Measurements from ENCODE around the gene NRBF2.

Gene NRBF2

GRCh38 chr10:63164166-63164623 is 31.1 kb downstream of the NRBF2 start:
- no peak for DNase-seq (ENCODE audit: low spot score)

DNA sequence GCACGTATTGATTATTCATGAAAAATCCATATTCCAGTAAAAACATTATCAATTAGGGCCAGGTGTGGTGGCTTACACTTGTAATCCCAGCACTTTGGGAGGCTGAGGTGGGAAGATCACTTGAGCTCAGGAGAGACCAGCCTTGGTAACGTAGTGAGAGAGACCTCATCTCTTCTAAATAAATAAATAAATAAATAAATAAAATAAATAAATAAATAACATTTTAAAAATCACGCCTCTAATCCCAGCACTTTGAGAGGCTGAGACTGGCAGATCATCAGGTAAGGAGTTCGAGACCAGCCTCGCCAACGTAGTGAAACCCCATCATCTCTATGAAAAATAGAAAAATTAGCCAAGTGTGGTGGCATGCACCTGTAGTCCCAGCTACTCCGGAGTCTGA is 32.1 kb downstream of the NRBF2 start:
- DNase-seq (ENCODE audit: low spot score): no peak

DNA sequence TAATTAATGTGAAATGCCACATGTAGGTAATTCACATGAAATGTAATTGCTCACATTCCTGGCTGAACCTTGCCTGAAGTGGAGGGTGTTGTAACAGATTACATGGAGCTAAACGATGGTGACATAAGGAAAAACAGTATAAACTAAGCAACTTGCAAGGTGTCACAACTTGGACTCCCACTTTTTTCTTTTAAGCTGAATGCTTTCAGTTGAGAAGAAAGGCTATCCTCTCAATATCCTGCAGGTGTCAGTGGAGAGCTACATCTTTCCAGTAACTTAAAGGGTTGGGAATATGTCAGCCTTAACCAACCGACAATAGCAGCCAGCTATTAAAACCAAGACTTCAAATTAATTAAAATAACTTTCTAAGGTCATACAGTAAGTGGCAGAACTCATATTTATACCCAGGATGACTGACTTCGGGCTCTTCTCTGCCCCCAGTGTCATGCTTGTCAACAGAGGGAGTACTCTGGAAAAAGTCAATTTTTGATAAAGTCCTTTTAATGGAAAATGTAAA is 33.7 kb downstream of the NRBF2 start:
- no peak for DNase-seq (ENCODE audit: low spot score)

DNA sequence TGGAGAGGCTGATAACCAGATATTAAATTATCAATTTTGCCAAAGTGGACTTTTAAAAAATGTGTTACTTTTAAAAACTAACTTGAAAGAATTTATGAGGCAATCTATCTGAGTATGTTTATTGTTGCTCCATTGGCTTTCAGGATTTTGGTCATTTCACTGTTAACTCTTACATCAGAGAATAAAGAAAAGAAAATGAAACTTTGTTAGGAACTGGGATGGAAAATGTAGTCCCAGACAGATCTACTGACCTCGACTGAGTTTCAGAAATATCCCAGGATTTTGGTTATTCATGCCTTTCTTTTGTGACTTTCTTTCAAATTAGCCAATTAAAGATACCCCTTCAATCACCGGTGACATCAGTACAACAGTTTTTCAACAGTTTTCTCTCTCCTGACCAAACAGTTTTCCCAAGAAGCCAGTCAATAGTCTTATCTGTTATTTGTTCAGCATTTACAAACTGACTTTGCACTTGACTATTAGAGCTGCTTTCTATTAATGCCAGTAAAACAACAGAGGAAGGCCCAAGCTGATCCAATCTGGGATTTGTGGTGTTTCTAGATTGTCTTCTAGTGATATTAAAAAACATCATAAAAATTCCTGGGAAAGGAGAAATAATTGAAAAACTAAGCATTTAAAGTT is 35.8 kb downstream of the NRBF2 start:
- DNase-seq (ENCODE audit: low spot score): no peak

- DNase-seq (ENCODE audit: low spot score): no peak
Measured at GRCh38 chr10:63169624-63170023, 36.5 kb downstream of the NRBF2 start.

GRCh38 chr10:63171255-63171855 is 38.2 kb downstream of the NRBF2 start:
- no peak for DNase-seq (ENCODE audit: low spot score)

DNA sequence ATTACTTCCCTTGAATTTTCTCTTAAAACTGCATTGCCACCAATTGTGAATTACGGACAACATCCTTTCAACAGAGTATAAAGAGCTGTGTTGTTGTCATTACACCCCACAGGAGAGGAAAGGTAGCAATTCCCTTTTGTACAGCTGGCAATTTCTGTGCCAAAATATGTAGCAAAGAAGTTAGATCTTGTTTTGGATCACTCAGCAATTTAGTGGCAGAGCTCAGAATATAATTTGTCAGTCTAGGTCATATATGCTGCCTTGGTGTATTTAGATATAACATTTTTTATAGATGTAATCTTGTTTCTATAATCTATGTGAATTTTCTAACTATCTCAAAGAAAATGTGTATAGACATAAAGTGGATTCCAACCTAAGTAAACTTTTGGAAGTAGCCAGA is 38.8 kb downstream of the NRBF2 start:
- DNase-seq (ENCODE audit: low spot score): no peak

DNA sequence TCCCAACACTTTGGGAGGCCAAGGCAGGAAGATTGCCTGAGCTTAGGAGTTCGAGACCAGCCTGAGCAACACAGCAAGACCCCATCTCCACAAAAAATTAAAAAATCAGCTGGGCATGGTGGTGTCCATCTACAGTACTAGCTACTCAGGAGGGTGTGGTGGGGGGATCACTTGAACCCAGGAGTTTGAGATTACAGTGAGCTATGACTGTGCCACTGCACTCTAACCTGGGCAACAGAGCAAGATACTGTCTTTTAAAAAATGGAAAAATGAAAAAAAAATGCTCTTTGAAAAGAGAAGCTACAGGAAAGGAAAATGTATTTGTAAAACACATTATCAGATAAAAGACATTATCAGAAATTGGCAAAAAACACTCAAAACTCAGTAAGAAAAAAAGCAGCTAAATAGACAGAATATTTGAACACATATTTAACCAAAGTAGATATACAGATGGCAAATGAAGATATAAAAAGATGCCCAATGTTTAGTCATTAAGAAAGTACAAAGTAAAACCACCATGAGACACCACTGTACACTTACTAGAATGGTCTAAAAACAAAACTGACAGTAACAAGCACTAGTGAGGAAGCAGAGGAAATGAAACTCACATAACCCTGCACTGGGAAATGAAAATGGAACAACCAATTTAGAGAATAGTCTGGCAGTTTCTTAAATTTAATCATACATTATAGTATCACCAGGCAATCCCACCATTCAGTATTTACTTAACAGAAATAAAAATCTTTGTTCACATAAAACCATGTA is 40.5 kb downstream of the NRBF2 start:
- no peak for DNase-seq (ENCODE audit: low spot score)

GRCh38 chr10:63175534-63175933 is 42.4 kb downstream of the NRBF2 start:
- no peak for DNase-seq (ENCODE audit: low spot score)

DNA sequence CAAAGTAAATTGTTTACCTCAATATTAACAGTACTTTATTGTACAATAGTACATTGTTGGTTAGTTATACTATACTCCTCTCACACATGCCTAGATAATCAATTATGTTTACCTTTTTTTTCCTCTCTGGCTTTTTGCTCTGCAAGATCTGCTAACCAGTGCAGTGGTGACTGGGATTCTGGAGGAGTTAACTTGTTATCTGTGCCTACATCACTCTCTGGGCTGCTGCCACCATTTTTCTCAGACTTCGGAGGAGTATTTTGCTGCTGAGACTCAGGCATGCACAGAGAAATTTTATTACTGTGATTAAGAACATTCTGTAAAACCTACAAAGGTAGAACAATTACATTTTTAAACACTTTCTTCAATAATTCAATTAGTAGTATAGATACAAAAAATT is 59.7 kb downstream of the NRBF2 start:
- DNase-seq (ENCODE audit: low spot score): no peak

DNA sequence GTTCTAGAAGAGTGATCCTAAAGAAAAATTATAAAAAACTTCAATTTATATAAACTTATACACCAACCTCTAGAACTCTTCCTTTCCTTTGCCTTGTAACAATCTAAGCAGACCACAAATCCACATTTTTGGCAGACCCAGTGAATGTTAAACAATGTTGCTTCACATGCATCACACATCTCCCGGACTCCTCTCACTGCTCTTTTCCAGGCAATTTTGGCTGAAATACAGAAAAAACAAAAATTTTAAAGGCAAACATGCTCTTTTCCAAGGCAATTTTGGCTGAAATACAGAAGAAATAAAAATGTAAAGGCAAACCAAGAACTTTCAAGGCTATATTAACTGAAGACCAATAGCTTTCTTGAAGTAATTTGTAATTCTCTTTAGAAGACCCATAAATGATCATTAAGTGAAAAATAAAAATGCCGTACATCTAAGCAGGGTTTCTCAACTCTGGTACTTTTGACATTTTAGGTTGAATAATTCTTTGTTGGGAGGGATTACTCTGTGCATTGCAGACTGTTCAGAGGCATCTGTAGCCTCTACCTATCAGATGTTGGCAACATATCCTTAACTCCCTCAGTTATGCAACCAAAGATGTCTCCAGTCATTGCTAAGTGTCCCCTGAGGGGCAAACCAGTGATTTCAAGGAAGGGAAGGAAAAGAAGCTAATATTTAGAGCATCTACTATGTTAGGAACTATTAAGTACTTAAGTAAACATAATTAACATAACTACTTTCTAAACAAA is 64.4 kb downstream of the NRBF2 start:
- DNase-seq (ENCODE audit: low spot score): no peak

- DNase-seq (ENCODE audit: low spot score): no peak
Measured at GRCh38 chr10:63199716-63200115, 66.6 kb downstream of the NRBF2 start.

DNA sequence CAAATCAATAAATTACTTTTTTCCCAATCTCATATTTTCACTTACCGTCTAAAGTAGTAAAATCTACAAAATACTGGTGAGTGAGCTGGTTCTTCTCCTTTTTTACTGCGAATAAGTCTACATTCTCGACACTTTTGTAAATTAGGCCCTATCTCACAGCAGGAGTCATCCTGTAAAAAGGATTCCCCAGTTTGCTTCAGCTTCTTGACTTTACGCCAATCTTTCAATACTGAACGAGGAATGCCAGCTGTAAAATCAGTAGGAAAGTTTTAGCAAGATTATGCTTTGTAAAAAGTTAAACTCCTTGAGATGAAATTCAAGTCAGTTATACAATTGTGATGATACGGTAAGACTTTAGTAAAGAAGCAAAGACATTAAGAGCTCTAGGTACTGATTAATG is 67.3 kb downstream of the NRBF2 start:
- no peak for DNase-seq (ENCODE audit: low spot score)

DNA sequence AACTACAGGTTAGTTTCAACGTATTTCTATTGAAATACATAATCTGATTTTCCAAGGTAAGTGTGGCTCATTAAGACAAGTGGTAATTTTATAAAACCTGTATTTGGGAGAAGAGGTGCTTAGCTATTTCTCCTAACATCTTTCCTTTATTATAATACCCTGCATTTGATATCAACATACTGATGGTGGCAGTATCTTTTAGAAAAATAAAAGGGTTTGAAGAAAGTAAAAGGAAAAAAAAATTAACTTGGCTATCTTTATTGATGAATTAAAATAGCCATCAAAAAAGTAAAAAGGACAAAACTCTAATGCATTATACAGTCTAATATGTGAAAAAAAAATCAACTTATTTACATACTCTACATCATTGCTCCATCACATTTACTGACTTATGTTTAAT is 68.0 kb downstream of the NRBF2 start:
- no peak for DNase-seq (ENCODE audit: low spot score)
